HS-27A (cell line): Measurements from ENCODE around the gene TBX10.
"Not testable (repeated sequence)": the region's sequence is repeated elsewhere in the genome, so short reads cannot be mapped to it uniquely, and the experiment has no call there.

Experiments used
- DNase-seq: peaks from one replicate; pipeline ENCODE4 v3.0.0-alpha.2; 2012; ENCODE audit warnings: low read depth, missing footprints

TBX10 gene

GRCh38 chr11:67615728-67616430 is 23.7 kb downstream of the TBX10 start:
- no peak for DNase-seq

DNA sequence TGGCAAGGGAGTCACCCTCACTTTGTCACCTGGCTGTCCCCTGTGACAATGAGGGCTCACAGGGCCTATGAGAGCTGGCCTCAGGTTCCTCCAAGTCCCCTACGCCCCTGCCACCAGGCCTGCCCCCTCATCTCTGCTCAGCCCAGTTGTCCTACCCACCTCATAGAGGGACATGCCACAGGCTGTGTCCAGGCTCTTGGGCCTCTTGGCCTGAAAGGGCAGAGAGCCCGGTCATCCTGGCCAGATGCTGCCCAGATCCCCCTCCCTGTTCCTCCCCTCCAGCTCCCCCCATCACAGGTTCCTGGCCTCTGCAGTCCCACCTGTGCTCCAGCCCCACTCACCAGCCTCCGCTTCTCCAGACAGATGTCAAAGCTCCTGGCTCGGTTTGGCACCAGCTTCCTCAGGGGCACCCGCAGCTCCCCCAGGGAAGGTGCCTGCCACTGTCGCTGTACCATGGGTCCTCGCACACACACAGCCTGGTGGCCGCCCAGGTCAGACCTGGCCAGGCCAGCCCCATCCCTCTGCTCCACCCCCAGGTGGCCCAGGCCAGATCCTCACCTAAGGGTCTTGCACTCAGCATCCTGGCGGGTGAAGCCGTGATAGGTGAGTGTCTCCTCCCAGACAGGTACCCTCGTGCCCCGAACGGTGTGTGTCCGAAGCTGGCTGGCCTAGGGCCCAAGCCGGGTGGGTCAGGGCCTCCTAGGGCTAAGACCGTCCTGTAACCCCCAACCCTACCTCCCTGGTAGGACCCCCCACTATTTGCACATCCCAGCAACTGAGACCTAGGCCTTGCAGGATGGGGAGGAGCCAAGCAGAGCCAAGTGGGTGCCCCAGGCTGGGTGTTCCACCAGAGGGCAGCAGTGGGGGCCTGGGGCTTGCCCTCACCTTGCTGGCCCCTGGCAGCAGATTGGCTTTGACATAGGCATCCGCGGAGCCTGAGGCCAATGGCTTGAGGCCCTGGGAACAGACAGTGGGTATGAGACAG is 24.5 kb downstream of the TBX10 start:
- DNase-seq: no peak

GRCh38 chr11:67613960-67614715 is 25.4 kb downstream of the TBX10 start:
- no peak for DNase-seq

- no peak for DNase-seq
Measured at GRCh38 chr11:67613313-67613959, 26.1 kb downstream of the TBX10 start.

DNA sequence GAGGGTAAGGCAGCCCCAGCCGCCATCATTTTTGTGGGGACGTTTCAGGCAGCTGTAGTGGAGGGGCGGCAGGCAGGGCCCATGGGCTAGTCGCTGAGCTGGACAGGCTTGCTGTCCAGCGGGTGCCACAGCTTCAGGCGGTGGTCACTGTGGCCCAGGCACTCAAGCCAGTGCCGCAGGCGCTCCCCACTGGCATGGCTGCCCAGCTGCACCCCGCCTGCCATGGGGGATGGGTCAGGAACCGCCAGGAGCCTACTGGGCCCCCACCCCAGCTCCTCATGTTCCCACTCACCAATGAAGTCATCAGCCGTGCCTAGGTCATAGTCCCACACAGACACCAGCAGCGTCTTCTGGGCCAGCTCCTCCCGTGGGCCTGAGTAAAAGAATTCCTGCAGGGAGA is 26.8 kb downstream of the TBX10 start:
- no peak for DNase-seq

GRCh38 chr11:67611704-67612587 is 27.6 kb downstream of the TBX10 start:
- no peak for DNase-seq

DNA sequence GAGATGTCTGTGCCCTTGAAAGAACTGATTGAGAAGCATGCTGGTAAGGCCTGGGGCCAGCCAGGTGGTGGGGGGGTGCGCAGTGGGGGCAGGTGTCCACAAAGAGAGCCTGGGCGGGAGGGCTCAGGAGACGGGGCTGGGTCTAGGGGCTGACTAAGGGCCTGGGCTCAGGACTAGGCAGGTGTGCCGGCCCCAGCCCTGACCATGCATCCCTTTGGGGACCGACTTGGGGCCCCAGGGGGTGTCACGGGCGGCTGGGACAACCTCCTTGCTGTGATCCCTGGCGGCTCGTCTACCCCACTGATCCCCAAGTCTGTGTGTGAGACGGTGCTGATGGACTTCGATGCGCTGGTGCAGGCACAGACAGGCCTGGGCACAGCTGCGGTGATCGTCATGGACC is 28.4 kb downstream of the TBX10 start:
- no peak for DNase-seq

- DNase-seq: no peak
Measured at GRCh38 chr11:67610302-67610868, 29.2 kb downstream of the TBX10 start.

DNA sequence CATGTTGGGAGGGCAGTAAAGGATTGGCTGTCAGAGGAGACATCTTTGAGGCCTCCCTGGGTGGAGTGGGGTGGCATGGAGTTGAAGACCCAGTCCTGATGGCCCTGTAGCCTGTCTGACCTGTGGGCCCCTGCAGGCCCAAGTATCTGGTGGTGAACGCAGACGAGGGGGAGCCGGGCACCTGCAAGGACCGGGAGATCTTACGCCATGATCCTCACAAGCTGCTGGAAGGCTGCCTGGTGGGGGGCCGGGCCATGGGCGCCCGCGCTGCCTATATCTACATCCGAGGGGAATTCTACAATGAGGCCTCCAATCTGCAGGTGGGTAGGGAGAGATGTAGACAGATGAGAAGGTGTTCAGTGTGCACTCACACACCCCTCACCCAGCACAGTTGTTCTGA is 30.2 kb downstream of the TBX10 start:
- no peak for DNase-seq

GRCh38 chr11:67608486-67608885 is 31.1 kb downstream of the TBX10 start:
- DNase-seq: no peak

DNA sequence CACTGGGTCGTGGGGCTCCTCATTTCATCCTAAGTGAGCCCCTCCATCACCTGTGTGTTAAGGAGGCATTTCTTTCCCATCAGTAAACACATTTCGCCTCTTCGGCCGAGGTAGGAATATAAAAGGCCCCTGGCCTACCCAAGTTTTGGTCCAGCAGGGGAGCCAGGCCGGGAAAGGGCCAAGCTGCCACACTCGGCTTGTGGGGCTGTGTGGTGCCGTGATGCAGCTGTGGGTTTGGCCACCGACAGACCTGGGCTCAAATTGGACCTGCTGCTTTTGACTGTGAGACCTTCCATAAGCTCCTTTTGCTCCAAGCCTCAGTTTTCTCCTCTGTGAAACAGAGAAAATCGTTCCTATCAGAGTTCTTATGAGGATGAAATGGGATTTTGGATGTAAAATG is 32.1 kb downstream of the TBX10 start:
- DNase-seq: no peak

DNA sequence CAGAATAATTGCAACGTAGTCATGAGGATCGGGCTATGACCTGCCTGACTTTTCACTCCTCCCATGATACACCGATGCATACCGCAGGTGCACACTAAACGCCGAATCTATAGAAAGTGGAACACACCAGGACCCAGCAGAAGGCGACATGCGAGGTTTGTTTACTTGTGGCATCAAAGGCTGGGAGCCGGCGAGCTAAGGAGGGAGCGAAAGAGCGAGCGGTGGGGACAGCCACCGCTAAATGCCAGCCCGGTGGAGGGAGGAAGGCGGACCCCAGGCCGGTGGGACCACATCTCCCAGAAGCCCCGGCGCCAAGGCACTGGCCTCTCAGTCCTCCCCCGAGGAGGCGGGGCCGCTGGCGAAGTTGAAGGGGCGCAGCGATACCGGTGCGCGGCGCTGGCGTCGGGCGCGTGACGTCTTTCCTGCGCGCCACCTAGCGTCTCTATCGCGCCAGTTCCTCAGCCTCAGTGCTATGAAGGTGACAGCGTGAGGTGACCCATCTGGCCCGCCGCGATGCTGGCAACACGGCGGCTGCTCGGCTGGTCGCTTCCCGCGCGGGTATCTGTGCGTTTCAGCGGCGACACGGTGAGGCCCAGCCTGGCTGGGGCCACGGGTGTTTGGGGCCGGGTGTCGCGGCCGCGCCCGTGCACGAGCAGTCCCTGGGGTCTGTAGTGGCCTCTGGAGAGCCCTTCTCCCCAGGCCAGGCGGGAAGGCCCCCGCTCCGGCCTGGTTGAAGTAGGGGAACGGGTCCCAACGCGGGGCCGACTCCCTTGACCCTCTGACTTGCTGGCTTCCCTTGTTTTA is 32.9 kb downstream of the TBX10 start, which contains the start of gene NDUFV1:
TSS of gene NDUFV1 (plus strand) at position 445 of the 804 bp plus-strand sequence. CDS start at position 514, 69 bp downstream.
- DNase-seq: peak; percentile 80

DNA sequence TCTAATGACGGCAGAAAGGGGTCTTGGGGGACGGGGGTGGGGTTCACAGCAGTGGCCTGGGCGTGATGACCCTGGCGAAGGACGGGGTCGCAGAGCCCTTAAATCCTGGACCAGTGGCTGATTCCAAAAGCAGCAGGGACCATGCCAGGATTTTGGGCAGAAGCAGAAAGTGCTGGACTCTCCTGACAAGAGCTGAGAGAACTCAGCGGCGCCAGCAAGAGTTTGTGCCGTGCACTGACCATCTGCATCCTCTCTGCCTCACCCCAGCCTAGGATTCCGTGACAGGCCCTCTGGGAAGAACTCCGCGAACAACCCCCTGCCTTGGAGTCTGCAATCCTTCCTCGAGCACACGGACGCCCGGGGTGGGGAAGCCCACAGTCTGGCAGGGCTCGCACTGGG is 33.5 kb downstream of the TBX10 start:
- no peak for DNase-seq

GRCh38 chr11:67605231-67606011 is 34.1 kb downstream of the TBX10 start:
- DNase-seq: no peak

DNA sequence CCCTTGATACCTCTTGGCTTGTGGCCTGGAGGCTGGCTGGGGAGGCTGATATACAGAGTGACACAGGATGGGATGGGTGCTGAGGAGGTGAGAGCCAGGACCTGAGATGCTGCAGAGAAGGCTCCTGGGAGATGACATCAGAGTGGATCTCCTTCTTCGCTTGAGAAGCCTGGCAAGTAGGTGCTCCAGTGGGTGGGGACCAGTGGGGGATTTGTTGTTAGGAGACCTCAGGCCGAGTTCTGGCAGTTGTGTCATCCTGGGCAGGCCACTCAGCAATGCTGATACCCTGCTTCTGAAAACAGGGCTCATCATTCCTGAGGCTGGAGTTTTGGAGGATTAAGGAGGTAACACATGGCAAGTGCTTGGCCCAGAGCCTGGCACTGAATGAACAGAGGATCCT is 34.7 kb downstream of the TBX10 start:
- no peak for DNase-seq

DNA sequence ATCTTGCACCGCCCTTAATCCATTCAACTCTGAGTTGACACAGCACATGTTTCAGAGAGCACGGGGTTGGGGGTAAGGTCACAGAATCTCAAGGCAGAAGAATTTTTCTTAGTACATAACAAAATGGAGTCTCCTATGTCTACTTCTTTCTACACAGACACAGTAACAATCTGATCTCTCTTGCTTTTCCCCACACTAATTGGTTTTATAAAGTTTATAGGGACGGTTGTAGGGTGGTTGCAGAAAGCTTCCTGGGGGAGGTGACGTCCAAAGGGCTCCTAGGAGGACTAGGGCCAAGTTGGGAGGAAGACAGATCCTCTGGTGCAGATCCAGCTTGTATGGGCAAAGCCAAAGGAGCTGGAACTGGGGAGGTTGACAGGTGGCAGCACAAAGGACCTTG is 35.4 kb downstream of the TBX10 start:
- DNase-seq: not testable (repeated sequence)

GRCh38 chr11:67601098-67601497 is 38.5 kb downstream of the TBX10 start:
- no peak for DNase-seq

DNA sequence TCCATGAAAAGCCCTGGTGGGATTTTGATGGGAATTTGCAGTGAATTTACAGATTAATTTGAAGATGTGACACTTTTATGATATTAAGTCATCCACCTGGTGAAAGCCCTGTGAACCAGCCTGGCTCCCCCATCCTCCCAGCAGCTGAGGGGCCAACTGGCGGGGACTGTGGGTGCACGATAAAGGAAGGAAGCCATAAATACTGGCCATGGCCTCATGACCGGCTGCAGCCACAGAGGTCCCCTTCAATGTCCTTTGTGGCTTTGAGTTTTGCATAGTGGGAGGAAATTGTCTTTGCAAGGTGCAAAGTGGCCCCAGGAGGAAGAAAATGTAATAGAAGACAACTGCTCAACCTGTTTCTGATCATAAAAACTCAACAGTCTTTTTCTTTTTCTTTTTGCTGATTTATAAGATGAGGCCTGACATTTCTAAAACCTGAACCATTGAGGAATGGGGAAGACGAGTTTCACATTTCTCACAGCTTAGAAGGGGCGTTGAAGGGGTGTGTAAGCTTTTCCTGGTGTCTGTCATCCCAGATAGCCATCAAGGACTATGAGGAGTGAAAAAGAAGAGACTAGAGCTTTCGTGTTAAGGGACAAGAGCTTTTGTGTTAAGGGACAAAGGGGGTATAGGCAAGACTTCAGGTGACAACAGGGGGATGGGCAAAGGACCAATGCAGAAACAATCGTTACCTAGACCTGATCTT is 39.1 kb downstream of the TBX10 start:
- DNase-seq: no peak
